HG03097 (cell line): ENCODE results near the gene DDX10.
"Not testable (repeated sequence)": the region's sequence is repeated elsewhere in the genome, so short reads cannot be mapped to it uniquely, and the experiment has no call there.

Source experiments
- ATAC-seq: cut with Tn5 transposase; IDR thresholded peaks from one replicate; pipeline ENCODE4 v1.9.1; 2021; ENCODE audit not compliant: unreplicated experiment, low FRiP score

Gene DDX10

DNA sequence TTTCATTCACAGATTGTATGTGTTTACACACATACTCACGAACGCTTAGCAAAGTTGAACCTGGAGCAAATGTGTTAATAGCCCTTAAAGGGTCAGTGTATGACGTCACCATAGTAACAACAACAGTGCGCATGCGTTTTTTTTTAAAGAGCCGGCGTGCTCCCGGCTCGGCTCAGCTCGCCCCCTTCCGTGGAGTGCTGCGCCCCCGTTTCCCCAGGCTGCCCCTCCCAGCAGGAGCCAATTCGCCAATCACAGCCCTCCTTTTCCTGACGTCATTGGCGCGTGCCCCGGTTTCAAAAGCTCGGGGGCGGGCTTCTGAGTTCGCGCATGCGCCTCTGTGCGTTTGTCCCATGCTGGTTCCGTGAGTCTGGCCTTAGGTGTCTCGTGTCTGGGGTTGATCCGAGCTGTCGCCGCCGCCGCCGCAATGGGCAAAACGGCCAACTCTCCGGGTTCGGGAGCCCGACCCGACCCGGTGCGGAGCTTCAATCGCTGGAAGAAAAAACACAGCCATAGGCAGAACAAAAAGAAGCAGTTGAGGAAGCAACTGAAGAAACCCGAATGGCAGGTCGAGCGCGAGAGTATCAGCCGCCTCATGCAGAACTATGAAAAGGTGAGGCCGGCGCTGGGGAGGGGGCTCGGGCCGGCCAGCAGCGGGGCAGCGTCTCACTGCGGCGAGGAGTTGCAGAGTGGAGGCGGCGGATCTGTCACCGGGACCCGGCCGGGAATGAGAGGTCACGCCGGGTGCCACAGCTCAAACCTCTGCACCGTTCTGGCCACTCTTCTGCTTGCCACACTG is at the start of gene DDX10:
Gene DDX10 (plus strand): TSS at position 340 of the 796 bp plus-strand sequence. CDS start 85 bp downstream, at position 425.
- peak; percentile 66 for ATAC-seq

- no peak for ATAC-seq
Measured at GRCh38 chr11:108616549-108616948, 48.3 kb upstream of the DDX10 start.

- ATAC-seq: no peak
Measured at GRCh38 chr11:108617055-108617454, 47.8 kb upstream of the DDX10 start.

GRCh38 chr11:108618529-108618928 is 46.3 kb upstream of the DDX10 start:
- no peak for ATAC-seq

- peak; percentile 85 for ATAC-seq
Measured at GRCh38 chr11:108620958-108621772, 43.7 kb upstream of the DDX10 start.

DNA sequence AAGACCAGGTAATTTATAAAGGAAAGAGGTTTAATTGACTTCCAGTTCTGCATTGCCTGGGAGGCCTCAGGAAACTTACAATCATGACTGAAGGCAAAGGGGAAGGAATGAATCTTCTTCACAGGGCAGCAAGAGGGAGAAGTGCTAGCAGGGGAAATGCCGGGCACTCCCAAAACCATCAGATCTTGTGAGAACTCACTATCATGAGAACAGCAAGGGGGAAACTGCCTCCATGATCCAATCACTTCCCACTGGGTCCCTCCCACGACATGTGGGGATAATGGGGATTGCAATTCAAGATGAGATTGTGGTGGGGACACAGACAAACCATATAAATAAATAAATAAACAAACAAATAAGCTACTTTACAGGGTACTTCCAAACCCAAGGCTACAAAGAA is 42.5 kb upstream of the DDX10 start:
- no peak for ATAC-seq

- ATAC-seq: no peak
Measured at GRCh38 chr11:108624196-108624925, 40.5 kb upstream of the DDX10 start.

GRCh38 chr11:108628326-108628725 is 36.5 kb upstream of the DDX10 start:
- no peak for ATAC-seq

DNA sequence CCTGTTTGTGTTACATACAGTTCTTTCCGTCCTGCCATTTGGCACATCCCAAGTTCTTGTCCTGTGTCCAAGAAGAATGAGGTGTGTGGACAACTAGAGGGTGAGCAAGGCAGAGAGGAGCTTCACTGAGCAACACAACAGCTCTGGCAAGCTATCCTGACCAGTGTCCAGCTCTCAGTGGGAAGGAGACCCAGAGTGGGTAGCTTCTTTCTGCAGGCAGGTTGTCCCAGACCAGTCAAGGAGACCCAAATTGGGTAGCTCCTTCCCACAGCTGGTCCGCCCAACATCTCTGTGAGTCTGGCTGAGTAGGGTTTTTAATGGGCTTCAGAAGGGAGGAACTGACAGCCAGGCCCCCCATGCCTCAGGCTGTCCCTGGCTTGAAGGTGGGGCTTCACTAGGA is 36.1 kb upstream of the DDX10 start:
- no peak for ATAC-seq

GRCh38 chr11:108629274-108629673 is 35.6 kb upstream of the DDX10 start:
- no peak for ATAC-seq

GRCh38 chr11:108632041-108632704 is 32.7 kb upstream of the DDX10 start:
- ATAC-seq: no peak

DNA sequence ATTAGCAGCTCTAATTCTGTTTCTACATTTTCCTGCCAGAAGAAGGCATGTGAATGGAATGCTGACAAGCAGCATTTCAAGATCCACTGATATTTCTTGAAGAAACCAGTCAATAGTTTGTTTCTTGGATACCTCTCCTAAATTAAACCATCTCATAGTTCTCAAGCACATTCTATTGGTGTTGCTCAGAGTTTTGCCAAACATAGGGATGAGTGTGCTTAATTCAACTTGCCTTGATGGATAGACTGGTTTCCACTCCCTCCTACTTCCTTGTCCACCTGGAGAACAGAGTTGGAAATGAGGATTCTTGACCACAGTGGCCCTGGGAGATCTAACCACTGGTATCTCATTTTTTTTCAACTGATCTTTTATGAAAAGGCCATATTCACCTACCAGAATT is 29.8 kb upstream of the DDX10 start:
- no peak for ATAC-seq

- ATAC-seq: no peak
Measured at GRCh38 chr11:108636222-108636621, 28.6 kb upstream of the DDX10 start.

DNA sequence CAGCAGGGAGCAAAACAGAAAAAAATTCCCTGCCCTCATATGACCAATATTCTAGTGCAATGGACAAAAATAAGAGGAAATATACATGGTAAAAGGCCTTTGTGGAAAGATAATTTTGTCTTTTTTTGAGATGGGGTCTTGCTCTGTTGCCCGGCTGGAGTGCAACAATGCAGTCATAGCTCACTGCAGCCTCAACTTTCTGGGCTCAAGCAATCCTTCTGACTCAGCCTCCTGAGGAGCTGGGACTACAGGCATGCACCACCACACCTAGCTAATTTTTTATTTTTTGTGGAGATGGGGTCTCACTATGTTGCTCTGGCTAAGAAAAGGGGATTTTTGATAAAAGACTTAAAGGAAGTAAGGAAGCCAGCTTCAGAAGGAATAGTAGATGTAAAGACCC is 25.7 kb upstream of the DDX10 start:
- ATAC-seq: no peak

GRCh38 chr11:108641752-108642151 is 23.1 kb upstream of the DDX10 start:
- ATAC-seq: not testable (repeated sequence)

- no peak for ATAC-seq
Measured at GRCh38 chr11:108643974-108644373, 20.9 kb upstream of the DDX10 start.

DNA sequence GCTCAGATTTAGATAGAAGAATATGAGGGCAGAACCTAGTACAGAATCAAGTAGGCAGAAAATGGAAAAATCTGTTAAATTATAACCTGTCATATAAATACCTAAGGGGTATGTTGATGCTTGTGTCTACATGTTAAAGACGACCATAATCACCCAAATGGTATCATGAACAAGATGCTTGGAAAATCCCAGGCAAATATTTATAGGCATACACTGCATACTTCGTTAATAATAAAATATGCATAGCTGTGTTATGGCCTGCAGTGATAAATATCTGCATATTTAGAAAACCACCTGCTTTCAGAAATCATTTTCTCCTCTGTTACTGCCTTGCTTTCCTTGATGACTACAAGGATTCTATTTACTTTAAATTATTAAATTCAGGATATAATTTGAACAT is 18.9 kb upstream of the DDX10 start:
- ATAC-seq: no peak

GRCh38 chr11:108647387-108647700 is 17.5 kb upstream of the DDX10 start:
- ATAC-seq: no peak

GRCh38 chr11:108647701-108648527 is 17.0 kb upstream of the DDX10 start:
- ATAC-seq: peak; percentile 79

DNA sequence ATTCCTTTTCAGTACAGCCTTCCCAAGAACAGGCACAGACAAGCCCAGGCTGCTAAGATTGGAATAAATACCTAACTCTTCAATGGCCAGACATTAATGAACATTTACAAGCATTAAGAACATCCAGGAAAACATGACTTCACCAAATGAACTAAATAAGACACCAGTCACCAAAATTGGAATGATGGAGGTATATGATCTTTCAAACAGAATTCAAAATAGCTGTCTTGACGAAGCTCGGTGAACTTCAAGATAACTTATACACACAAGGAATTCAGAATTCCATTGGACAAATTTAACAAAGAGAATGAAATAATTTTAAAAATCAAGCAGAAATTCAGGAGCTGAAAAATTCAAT is 16.4 kb upstream of the DDX10 start:
- ATAC-seq: no peak
